Endothelial cell of umbilical vein (primary cell): ENCODE measurements around the gene DCDC2B. TPM values are rescaled to one million over a fixed set of nuclear protein-coding genes. Genes with fewer than 3 reads are reported as not detected.

ENCODE experiments used
- BruUV-seq: library from RNA; stranded (reverse); fragments of 400-500 nt; replicated peaks from 2 replicates; lab custom pipeline; 2021; lab: Mats Ljungman, UMichigan
- CTCF ChIA-PET: fragments of 300-600, 350-600 bp; sonication (Branson Sonifier 250); formaldehyde crosslinking; loops from one replicate; lab custom pipeline; 2021; ENCODE audit warnings: antibody characterized with exemption, inconsistent platforms; lab: Charles Lee
- POLR2A ChIA-PET: fragments of 300-600, 350-600 bp; sonication (Branson Sonifier 250); formaldehyde crosslinking; loops from one replicate; lab custom pipeline; 2021; ENCODE audit warnings: antibody characterized with exemption, inconsistent platforms; lab: Charles Lee
- DNase-seq: peaks from one replicate; pipeline ENCODE4 v3.0.0-alpha.2; 2011; ENCODE audit warnings: low read depth, low spot score
- FAIRE-seq: peaks from 2 replicates; lab custom pipeline; 2011; peaks lifted over from hg19 to GRCh38; lab: Jason Lieb, UNC
- H2AFZ ChIP-seq: 2 replicates; pipeline ENCODE4 v1.6.0; 2012; ENCODE audit warnings: low read depth, low read length, control low read depth, inconsistent platforms
- H3K27ac ChIP-seq: 2 replicates; pipeline ENCODE4 v1.5.1; 2011; ENCODE audit warnings: low read depth, mild to moderate bottlenecking, control low read depth, low read length, moderate library complexity; ENCODE audit not compliant: insufficient read depth
- H3K27me3 ChIP-seq, 2 experiments: 2 replicates each; pipeline versions ENCODE4 v1.6.0 to v1.6.1; 2011; ENCODE audit warnings: low read length in 2 of 2, mixed read lengths in 1 of 2; ENCODE audit not compliant: control insufficient read depth in 2 of 2, insufficient read depth in 2 of 2
- H3K36me3 ChIP-seq, 2 experiments: 2 replicates in 1 of 2; 3 replicates in 1 of 2; pipeline ENCODE4 v1.5.1; 2011; ENCODE audit warnings: low read length in 2 of 2, mild to moderate bottlenecking in 1 of 2, moderate library complexity in 1 of 2; ENCODE audit not compliant: control insufficient read depth in 2 of 2, insufficient read depth in 2 of 2; ENCODE audit errors: extremely low read depth in 1 of 2
- H3K4me1 ChIP-seq: 3 replicates; pipeline ENCODE4 v1.5.1; 2011; ENCODE audit warnings: mild to moderate bottlenecking, low read length; ENCODE audit not compliant: control insufficient read depth, insufficient read depth; ENCODE audit errors: extremely low read depth
- H3K4me2 ChIP-seq: 2 replicates; pipeline ENCODE4 v1.6.1; 2011; ENCODE audit warnings: low read length, control low read depth, mixed read lengths; ENCODE audit not compliant: insufficient read depth
- H3K4me3 ChIP-seq, 3 experiments: fragments of 200-600 bp in 1 of 3; sonication (generic), shearing (Covaris generic) in 1 of 3; replicated peaks in 1 of 3; 2 replicates each; pipeline ENCODE4 v1.5.1; 2011 to 2016; ENCODE audit warnings: control low read depth in 3 of 3, low read length in 3 of 3, mild to moderate bottlenecking in 2 of 3, inconsistent platforms in 1 of 3, low read depth in 1 of 3, moderate library complexity in 1 of 3; ENCODE audit not compliant: insufficient read depth in 1 of 3
- H3K79me2 ChIP-seq: 2 replicates; pipeline ENCODE4 v1.6.0; 2012; ENCODE audit warnings: low read length, inconsistent platforms; ENCODE audit not compliant: control insufficient read depth, insufficient read depth
- H3K9ac ChIP-seq: replicated peaks from 2 replicates; pipeline ENCODE3; 2011; ENCODE audit warnings: low read length, control low read depth; ENCODE audit not compliant: insufficient read depth; ENCODE audit errors: extremely low read depth
- H3K9me1 ChIP-seq: replicated peaks from 3 replicates; pipeline ENCODE4 v1.6.0; 2011; ENCODE audit warnings: mild to moderate bottlenecking, low read length; ENCODE audit not compliant: control insufficient read depth, insufficient read depth; ENCODE audit errors: extremely low read depth
- H3K9me3 ChIP-seq: replicated peaks from 2 replicates; pipeline ENCODE4 v1.5.1; 2012; ENCODE audit warnings: low read length, inconsistent platforms; ENCODE audit not compliant: control insufficient read depth, insufficient read depth
- H4K20me1 ChIP-seq: replicated peaks from 2 replicates; pipeline ENCODE3; 2011; ENCODE audit warnings: mild to moderate bottlenecking, low read length; ENCODE audit not compliant: control insufficient read depth, insufficient read depth; ENCODE audit errors: extremely low read depth
- CTCF ChIP-seq, 2 donors: IDR thresholded peaks; 1 replicate in 1 of 2; 2 replicates in 1 of 2; pipeline ENCODE4 v1.5.1; 2011; ENCODE audit warnings: low read length in 2 of 2, mild to moderate bottlenecking in 2 of 2, moderate library complexity in 2 of 2, control low read depth in 1 of 2, inconsistent platforms in 1 of 2, low read depth in 1 of 2; ENCODE audit not compliant: insufficient read depth in 1 of 2; ENCODE audit errors: extremely low read depth in 1 of 2
- EZH2 ChIP-seq: IDR thresholded peaks from 2 replicates; pipeline ENCODE4 v1.6.1; 2012; ENCODE audit warnings: borderline replicate concordance, low read depth, mild to moderate bottlenecking, moderate library complexity, low read length, inconsistent platforms; ENCODE audit not compliant: severe bottlenecking
- FOS ChIP-seq: IDR thresholded peaks from 2 replicates; pipeline ENCODE4 v1.6.1; 2011; ENCODE audit warnings: mild to moderate bottlenecking, low read length, moderate library complexity, borderline replicate concordance; ENCODE audit not compliant: insufficient read depth
- GATA2 ChIP-seq: IDR thresholded peaks from 2 replicates; pipeline ENCODE4 v1.7.0; 2011; ENCODE audit warnings: low read depth, mild to moderate bottlenecking, moderate library complexity, mixed read lengths, low read length; ENCODE audit not compliant: insufficient read length, insufficient read depth
- JUN ChIP-seq: IDR thresholded peaks from 2 replicates; pipeline ENCODE4 v1.6.1; 2011; ENCODE audit warnings: borderline replicate concordance, low read depth; ENCODE audit not compliant: insufficient read length, insufficient read depth
- MYC ChIP-seq: IDR thresholded peaks from one replicate; pipeline ENCODE4 v1.6.1; 2011; ENCODE audit warnings: mild to moderate bottlenecking, low read depth, low read length
- POLR2A ChIP-seq: IDR thresholded peaks from 2 replicates; pipeline ENCODE4 v1.6.1; 2012; ENCODE audit warnings: low read depth, mild to moderate bottlenecking, control low read depth, low read length
- POLR2AphosphoS5 ChIP-seq: IDR thresholded peaks from 2 replicates; pipeline ENCODE4 v1.6.1; 2012; ENCODE audit warnings: low read depth, mild to moderate bottlenecking, control low read depth, low read length, moderate library complexity; ENCODE audit not compliant: insufficient read depth
- dilution Hi-C: fragments of 300-500 bp; cut with MboI; formaldehyde crosslinking; loops from one replicate; pipeline ENCODE4 v1.15.0; 2019; ENCODE audit warnings: low sequenced_read_pairs; ENCODE audit not compliant: extremely low pct_ligation_motif_present
- intact Hi-C: fragments of 100-400 bp; cut with micrococcal nuclease; formaldehyde crosslinking; loops from one replicate; pipeline ENCODE4 v1.10.0; 2022
- polyA plus RNA-seq, 4 experiments: library from polyadenylated mRNA; depleted of rRNA in 3 of 4; stranded (reverse) in 3 of 4; unstranded in 1 of 4; fragments of >200 nt; gene quantifications; 2 replicates each; pipeline versions ENCODE4 v1.2.1 to v1.2.3, GENCODE V29; 2011 to 2012; ENCODE audit warnings: missing spikeins in 1 of 4
- total RNA-seq: library from RNA; stranded (reverse); gene quantifications from 2 replicates; pipeline ENCODE4 v1.2.3, GENCODE V29; 2021
- TF ChIP-seq, protein P1 (sequence below): IDR thresholded peaks from 2 replicates; pipeline ENCODE4 v1.6.1; 2011; ENCODE audit not compliant: insufficient read depth, insufficient read length

Gene DCDC2B
- total and polyA plus RNA-seq, 2 donors (not counting 3 experiments of a cell fraction or from before 2014, with no cell fraction given): not detected

GRCh38 chr1:32256473-32257226 lies 47.8 kb downstream of the DCDC2B start:
- Histone ChIP-seq H3K9ac (no peak overlapping the region), H3K79me2 (no peaks in the 10 kb centered on the region), H3K4me2 (no peak overlapping the region), H3K4me1 (peaks cover 2% of the 10 kb centered on the region), H3K27me3 (no peaks in the 10 kb centered on the region), H3K9me1 (no peaks in the 10 kb centered on the region), H3K36me3 (no peaks in the 10 kb centered on the region), H3K9me3 (no peaks in the 10 kb centered on the region), H3K4me3 (no peak overlapping the region), H4K20me1 (no peaks in the 10 kb centered on the region), H3K27ac (no peak overlapping the region), H2AFZ (no peak overlapping the region)
- DNase-seq (no peak), FAIRE-seq (no peak)
- POLR2A ChIA-PET: interaction anchor here (0.7 kb wide), 1 partner anchor 58 kb away, joined by 4 read pairs; no protein-coding TSS in a partner anchor
- dilution Hi-C loops (no loop called here), intact Hi-C loops (no loop called here)
- CTCF ChIA-PET: no interaction called here
- no TSS peak for BruUV-seq
- TF ChIP-seq EZH2: no peak
- TF ChIP-seq POLR2A: no peak
- TF ChIP-seq FOS: no peak

DNA sequence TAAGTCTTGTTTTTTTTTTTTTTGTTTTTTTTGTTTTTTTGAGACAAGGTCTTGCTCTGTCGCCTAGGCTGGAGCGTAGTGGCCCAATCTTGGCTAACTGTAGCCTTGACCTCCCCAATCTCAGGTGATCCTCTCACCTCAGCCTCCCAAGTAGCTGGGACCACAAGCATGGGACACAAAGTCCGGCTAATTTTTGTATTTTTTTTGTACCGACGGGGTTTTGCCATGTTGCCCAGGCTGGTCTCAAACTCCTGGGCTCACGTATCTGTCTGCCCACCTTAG lies 48.3 kb downstream of the DCDC2B start:
- no peaks in the 10 kb centered on the region for H3K9me1 ChIP-seq
- ChIA-PET CTCF (no interaction called here), POLR2A (interaction anchor here (0.7 kb wide), 1 partner anchor 57 kb away, joined by 4 read pairs; no protein-coding TSS in a partner anchor)
- no peak for DNase-seq
- TF ChIP-seq POLR2A: no peak
- no peak for TF ChIP-seq JUN
- no peak for TF ChIP-seq EZH2
- TF ChIP-seq, protein P1, sequence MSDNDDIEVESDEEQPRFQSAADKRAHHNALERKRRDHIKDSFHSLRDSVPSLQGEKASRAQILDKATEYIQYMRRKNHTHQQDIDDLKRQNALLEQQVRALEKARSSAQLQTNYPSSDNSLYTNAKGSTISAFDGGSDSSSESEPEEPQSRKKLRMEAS: no peak
- no peak for TF ChIP-seq FOS
- TF ChIP-seq POLR2AphosphoS5: no peak
- no peak for TF ChIP-seq CTCF (IDR thresholded peaks at IDR 0.05; ENCODE audit: extremely low read depth in 1 of 2, insufficient read depth in 1 of 2, low read depth in 1 of 2, low read length in 2 of 2)
- TF ChIP-seq MYC: no peak
- TF ChIP-seq GATA2: no peak
- H3K79me2 ChIP-seq: no peaks in the 10 kb centered on the region
- no peak overlapping the region for H3K27ac ChIP-seq
- H3K4me3 ChIP-seq: no peak overlapping the region
- no peak overlapping the region for H3K9ac ChIP-seq
- no peak overlapping the region for H2AFZ ChIP-seq
- dilution Hi-C loops (no loop called here), intact Hi-C loops (no loop called here)
- H3K36me3 ChIP-seq: no peaks in the 10 kb centered on the region
- no peak overlapping the region for H3K4me2 ChIP-seq
- no TSS peak for BruUV-seq
- FAIRE-seq: peak; percentile 38
- H4K20me1 ChIP-seq: no peaks in the 10 kb centered on the region
- peaks cover under 1% of the 10 kb centered on the region for H3K4me1 ChIP-seq
- no peaks in the 10 kb centered on the region for H3K9me3 ChIP-seq
- no peaks in the 10 kb centered on the region for H3K27me3 ChIP-seq
